OCI-LY7 (cell line): ENCODE results near the gene NCK2. TPM values are rescaled to one million over a fixed set of nuclear protein-coding genes. Genes with fewer than 3 reads are reported as not detected.

Source experiments
- BruUV-seq: library from RNA; stranded (reverse); fragments of 400-500 nt; replicated peaks from 2 replicates; lab custom pipeline; 2021; lab: Mats Ljungman, UMichigan
- CTCF ChIA-PET: fragments of 300-600 bp; sonication (Branson Sonifier 250); formaldehyde crosslinking; loops from one replicate; lab custom pipeline; 2022; ENCODE audit warnings: antibody characterized with exemption; ENCODE audit not compliant: unreplicated experiment; lab: Charles Lee
- POLR2A ChIA-PET: fragments of 300-600 bp; sonication (Branson Sonifier 250); formaldehyde crosslinking; loops from one replicate; lab custom pipeline; 2022; ENCODE audit warnings: antibody characterized with exemption; lab: Charles Lee
- DNase-seq: peaks from one replicate; pipeline ENCODE4 v3.0.0-alpha.2; 2015; ENCODE audit warnings: low spot score
- H2AFZ ChIP-seq: fragments of 200-600 bp; sonication (generic), shearing (Covaris generic); 2 replicates; pipeline ENCODE4 v1.6.1; 2014; ENCODE audit warnings: mild to moderate bottlenecking, antibody characterized with exemption, low read length, moderate library complexity
- H3K27ac ChIP-seq: fragments of 200-600 bp; sonication (generic); 2 replicates; pipeline ENCODE4 v1.5.1; 2014; ENCODE audit warnings: mixed run types, low read depth, mild to moderate bottlenecking, moderate library complexity, low read length, inconsistent platforms; ENCODE audit not compliant: poor library complexity, severe bottlenecking
- H3K36me3 ChIP-seq: fragments of 200-600 bp; sonication (generic); 2 replicates; pipeline ENCODE4 v1.6.1; 2014; ENCODE audit warnings: mild to moderate bottlenecking, antibody characterized with exemption, low read length, moderate library complexity, mixed read lengths; ENCODE audit not compliant: insufficient read depth
- H3K4me1 ChIP-seq: fragments of 200-600 bp; sonication (generic); 2 replicates; pipeline ENCODE4 v1.5.1; 2014; ENCODE audit warnings: mild to moderate bottlenecking, low read length; ENCODE audit not compliant: insufficient read depth, poor library complexity, severe bottlenecking
- H3K4me2 ChIP-seq: fragments of 200-600 bp; sonication (generic); 2 replicates; pipeline ENCODE4 v1.6.1; 2014; ENCODE audit warnings: mild to moderate bottlenecking, low read length
- H3K4me3 ChIP-seq: fragments of 200-600 bp; sonication (generic); 2 replicates; pipeline ENCODE4 v1.5.1; 2014; ENCODE audit warnings: mild to moderate bottlenecking, low read depth, low read length; ENCODE audit not compliant: poor library complexity, severe bottlenecking
- H3K79me2 ChIP-seq: fragments of 200-600 bp; sonication (generic); 2 replicates; pipeline ENCODE4 v1.6.1; 2016; ENCODE audit warnings: low read depth, mild to moderate bottlenecking, low read length, moderate library complexity, mixed read lengths; ENCODE audit not compliant: insufficient read depth
- H3K9me2 ChIP-seq: fragments of 200-600 bp; sonication (generic); 2 replicates; pipeline ENCODE4 v1.6.1; 2016; ENCODE audit warnings: mild to moderate bottlenecking, low read length, mixed read lengths; ENCODE audit not compliant: insufficient read depth
- H3K9me3 ChIP-seq: fragments of 200-600 bp; sonication (generic); 2 replicates; pipeline ENCODE4 v1.6.1; 2014; ENCODE audit warnings: mild to moderate bottlenecking, mixed run types, low read length, mixed read lengths
- H4K20me1 ChIP-seq: fragments of 200-600 bp; sonication (generic); 2 replicates; pipeline ENCODE4 v1.6.1; 2014; ENCODE audit warnings: mild to moderate bottlenecking, antibody characterized with exemption, low read length, moderate library complexity, mixed read lengths; ENCODE audit not compliant: insufficient read depth
- EZH2phosphoT487 ChIP-seq: fragments of 200-600 bp; sonication (generic); IDR thresholded peaks from 2 replicates; pipeline ENCODE4 v1.6.1; 2018; ENCODE audit warnings: low read depth, borderline replicate concordance, mild to moderate bottlenecking, mixed run types, antibody characterized with exemption, low read length, moderate library complexity, mixed read lengths
- intact Hi-C: fragments of 100-400 bp; cut with micrococcal nuclease; formaldehyde crosslinking; loops from one replicate; pipeline ENCODE4 v1.10.0; 2022; ENCODE audit not compliant: unreplicated experiment
- total RNA-seq, 2 experiments: library from RNA; depleted of rRNA in 1 of 2; stranded (reverse); fragments of >200 nt in 1 of 2; shearing (Covaris generic) in 1 of 2; gene quantifications; 2 replicates each; pipeline ENCODE4 v1.2.3, GENCODE V29; 2014 to 2022
- TF ChIP-seq, protein P1 (sequence below): fragments of 200-600 bp; sonication (generic); conservative IDR thresholded peaks from 2 replicates; pipeline ENCODE4 v1.5.1; 2014; ENCODE audit warnings: mild to moderate bottlenecking, antibody characterized with exemption, low read length, moderate library complexity, mixed read lengths

Gene NCK2
- total RNA-seq, 2 experiments from 2014 or later, result 23.4 to 34.2 TPM

DNA sequence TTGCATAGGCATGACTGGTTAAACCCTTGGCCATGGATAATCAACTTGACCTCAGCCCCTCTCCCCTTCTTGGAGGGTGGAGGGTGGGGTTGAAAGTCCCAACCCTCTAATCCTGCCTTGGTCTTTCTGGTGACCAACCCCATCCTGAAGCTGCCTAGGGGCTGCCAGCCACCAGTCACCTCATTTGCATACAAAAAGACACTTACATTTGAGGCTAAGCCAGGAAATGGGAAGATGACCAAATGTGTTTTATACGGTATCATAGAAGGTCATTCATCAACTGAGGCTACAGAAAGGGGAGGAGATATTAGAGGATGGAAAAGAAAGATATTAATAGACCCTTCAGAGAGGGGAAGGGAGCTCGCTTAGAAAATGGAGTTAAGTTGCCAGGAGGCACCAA, 96.8 kb downstream of the NCK2 start:
- no peaks in the 10 kb centered on the region; the same call in 1 of the 2 replicates for H3K79me2 ChIP-seq
- TF ChIP-seq EZH2phosphoT487, result no peak
- TF ChIP-seq, protein P1, sequence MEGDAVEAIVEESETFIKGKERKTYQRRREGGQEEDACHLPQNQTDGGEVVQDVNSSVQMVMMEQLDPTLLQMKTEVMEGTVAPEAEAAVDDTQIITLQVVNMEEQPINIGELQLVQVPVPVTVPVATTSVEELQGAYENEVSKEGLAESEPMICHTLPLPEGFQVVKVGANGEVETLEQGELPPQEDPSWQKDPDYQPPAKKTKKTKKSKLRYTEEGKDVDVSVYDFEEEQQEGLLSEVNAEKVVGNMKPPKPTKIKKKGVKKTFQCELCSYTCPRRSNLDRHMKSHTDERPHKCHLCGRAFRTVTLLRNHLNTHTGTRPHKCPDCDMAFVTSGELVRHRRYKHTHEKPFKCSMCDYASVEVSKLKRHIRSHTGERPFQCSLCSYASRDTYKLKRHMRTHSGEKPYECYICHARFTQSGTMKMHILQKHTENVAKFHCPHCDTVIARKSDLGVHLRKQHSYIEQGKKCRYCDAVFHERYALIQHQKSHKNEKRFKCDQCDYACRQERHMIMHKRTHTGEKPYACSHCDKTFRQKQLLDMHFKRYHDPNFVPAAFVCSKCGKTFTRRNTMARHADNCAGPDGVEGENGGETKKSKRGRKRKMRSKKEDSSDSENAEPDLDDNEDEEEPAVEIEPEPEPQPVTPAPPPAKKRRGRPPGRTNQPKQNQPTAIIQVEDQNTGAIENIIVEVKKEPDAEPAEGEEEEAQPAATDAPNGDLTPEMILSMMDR, result no peak
- peaks cover 12% of the 10 kb centered on the region; the same call in 1 of the 2 replicates for H3K36me3 ChIP-seq
- no peak overlapping the region for H2AFZ ChIP-seq
- no peaks in the 10 kb centered on the region for H4K20me1 ChIP-seq
- H3K4me2 ChIP-seq, result no peak overlapping the region
- no peak for DNase-seq
- no TSS peak for BruUV-seq
- peaks cover 20% of the 10 kb centered on the region for H3K9me3 ChIP-seq
- intact Hi-C loops, result no loop called here
- peaks cover 16% of the 10 kb centered on the region for H3K4me1 ChIP-seq
- H3K27ac ChIP-seq, result no peak overlapping the region
- ChIA-PET POLR2A (interaction anchor here (1.2 to 1.3 kb wide), 2 partner anchors 9 to 42 kb away, joined by 3 to 5 read pairs; no protein-coding TSS in a partner anchor), CTCF (no interaction called here)
- H3K4me3 ChIP-seq, result no peak overlapping the region
- H3K9me2 ChIP-seq, result no peaks in the 10 kb centered on the region

DNA sequence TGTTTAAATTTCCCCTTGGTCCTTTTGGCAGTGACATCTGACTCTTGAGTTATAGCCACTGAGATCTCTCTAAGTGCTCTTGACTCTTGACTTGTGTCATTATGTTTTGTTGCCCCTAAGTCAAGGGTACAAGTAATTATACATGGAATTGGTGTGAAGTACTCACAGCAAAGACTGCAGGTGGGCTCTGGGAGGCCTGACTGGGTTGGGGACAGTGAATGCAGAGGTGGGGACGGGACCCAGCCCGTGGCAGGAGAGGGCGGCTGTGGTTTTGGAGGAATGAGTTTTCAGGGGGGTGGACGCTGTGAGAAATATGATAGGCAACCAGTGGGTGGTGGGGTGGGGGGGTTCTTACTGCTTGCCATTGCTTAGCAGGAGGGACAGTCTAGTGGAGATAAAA, 97.8 kb downstream of the NCK2 start:
- CTCF ChIA-PET, result no interaction called here

More for the DNA sequence above, 97.8 kb downstream of the NCK2 start:
- no peak for TF ChIP-seq EZH2phosphoT487
- TF ChIP-seq, protein P1, result no peak
- Histone ChIP-seq H3K9me3 (peaks cover 10% of the 10 kb centered on the region; the same call in 1 of the 2 replicates), H3K4me1 (peaks cover 13% of the 10 kb centered on the region), H2AFZ (no peak overlapping the region), H3K27ac (no peak overlapping the region), H3K4me3 (no peak overlapping the region), H3K36me3 (peaks cover 2% of the 10 kb centered on the region; the same call in 1 of the 2 replicates), H3K79me2 (no peaks in the 10 kb centered on the region; the same call in 1 of the 2 replicates), H3K4me2 (no peak overlapping the region), H3K9me2 (no peaks in the 10 kb centered on the region), H4K20me1 (no peaks in the 10 kb centered on the region)
- POLR2A ChIA-PET, result no interaction called here
- intact Hi-C loops, result no loop called here
- no peak for DNase-seq
- BruUV-seq, result no TSS peak
